ENCODE measurements around the gene CCSAP. TPM values are rescaled to one million over a fixed set of nuclear protein-coding genes. Genes with fewer than 3 reads are reported as not detected.

Gene CCSAP
- total and polyA plus RNA-seq, 5 experiments from 2014 or later: 1.2 to 9.2 (median 1.5) TPM

DNA sequence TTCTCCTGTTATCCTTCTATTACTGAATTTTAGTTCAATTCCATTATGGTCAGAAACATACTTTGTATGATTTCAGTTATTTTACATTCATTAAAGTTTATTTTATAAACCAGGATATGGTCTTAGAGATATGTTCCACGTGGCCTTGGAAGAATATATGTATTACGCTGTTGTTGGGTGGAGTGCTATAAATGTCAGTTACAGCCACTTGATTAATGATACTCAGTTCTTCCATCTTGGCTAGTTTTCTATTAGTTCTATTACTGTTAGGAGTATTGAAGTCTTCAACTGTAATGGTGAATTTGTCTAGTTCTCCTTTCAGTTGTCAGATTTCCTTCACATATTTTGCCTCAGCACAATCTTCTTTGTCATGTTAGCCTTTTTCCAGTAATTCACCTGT is 26.7 kb downstream of the CCSAP start:
- H3K27ac Mint-ChIP-seq: no peak overlapping the region
- peaks cover 0 to 39% (median 18%) of the 10 kb centered on the region in 3 donors for H3K36me3 Mint-ChIP-seq
- no peak for ATAC-seq
- no peaks in the 10 kb centered on the region for H3K4me1 Mint-ChIP-seq
- POLR2A ChIA-PET: no interaction called here
- no peak overlapping the region for H3K4me3 Mint-ChIP-seq
- no peaks in the 10 kb centered on the region for H3K27me3 Mint-ChIP-seq
- no peaks in the 10 kb centered on the region for H3K9me3 Mint-ChIP-seq
- no peak for DNase-seq

DNA sequence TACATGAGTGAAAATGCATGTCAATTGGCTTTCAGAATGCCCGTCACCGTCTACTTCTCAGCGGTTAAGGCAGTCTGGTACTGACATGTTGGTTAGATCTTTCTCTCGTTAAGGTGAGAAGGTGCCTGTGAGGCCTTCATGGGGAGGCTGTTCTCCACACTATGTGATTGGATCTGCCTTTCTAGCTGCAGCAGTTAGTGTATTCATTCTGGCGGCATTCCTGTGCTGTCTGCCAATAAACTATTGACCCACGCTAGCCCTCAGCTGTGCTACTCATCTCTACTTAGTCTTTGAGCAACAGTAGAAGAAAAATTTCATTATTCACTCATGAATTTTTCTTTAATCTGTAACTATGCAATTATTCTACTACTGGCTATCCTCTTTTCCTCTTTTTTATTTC is 32.0 kb downstream of the CCSAP start:
- DNase-seq (no peak), ATAC-seq (no peak)
- Mint-ChIP-seq H3K4me1 (no peaks in the 10 kb centered on the region), H3K27me3 (no peaks in the 10 kb centered on the region), H3K4me3 (no peak overlapping the region), H3K27ac (no peak overlapping the region), H3K36me3 (peaks cover 0 to 57% (median 7%) of the 10 kb centered on the region in 3 donors), H3K9me3 (no peaks in the 10 kb centered on the region)
- POLR2A ChIA-PET: no interaction called here

DNA sequence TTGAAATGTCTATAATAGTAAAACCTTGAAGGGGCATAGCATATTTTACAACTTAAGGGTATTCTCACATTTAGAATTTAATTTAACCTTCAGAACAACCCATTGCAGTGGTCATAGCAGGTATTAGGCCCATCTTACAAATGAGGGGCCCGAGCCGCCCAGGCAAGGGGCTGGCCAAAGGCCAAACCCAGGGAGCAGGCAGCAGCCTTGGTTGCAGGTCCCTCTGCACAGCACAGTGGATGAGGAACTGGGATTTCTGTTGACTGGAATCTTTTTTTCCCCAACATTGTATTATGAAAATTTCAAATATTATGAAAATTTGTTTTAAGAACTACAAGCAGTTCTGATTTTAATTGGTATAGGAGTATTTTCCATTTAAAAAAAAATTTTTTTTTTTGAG is 33.2 kb downstream of the CCSAP start:
- Mint-ChIP-seq H3K36me3 (peaks cover 0 to 68% (median 7%) of the 10 kb centered on the region in 3 donors), H3K4me3 (no peak overlapping the region), H3K4me1 (no peaks in the 10 kb centered on the region), H3K27ac (peak overlapping the region in 1 of 10 donors; percentile 3), H3K27me3 (no peaks in the 10 kb centered on the region), H3K9me3 (no peaks in the 10 kb centered on the region)
- DNase-seq (no peak), ATAC-seq (no peak)
- POLR2A ChIA-PET: no interaction called here

DNA sequence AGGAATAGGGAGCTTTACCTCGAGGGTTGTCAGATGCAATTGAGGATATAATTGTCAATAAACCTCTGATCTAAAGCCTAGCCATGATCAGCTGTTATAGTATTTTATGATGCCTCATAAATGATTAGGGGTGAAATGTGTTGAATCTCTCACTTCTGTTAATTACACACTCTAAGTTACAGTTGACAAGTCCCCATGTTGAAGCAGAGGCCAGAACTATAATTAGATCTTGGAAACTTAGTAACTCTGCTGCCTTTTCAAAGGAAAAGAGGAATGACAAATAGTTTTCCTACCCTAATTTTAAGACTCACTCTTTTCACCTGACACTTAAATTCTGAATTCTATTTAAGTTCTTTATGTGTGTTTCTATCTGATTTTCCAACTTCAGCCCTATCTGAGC is 33.8 kb downstream of the CCSAP start:
- Mint-ChIP-seq H3K27me3 (no peaks in the 10 kb centered on the region), H3K36me3 (peaks cover 0 to 74% (median 12%) of the 10 kb centered on the region in 3 donors), H3K27ac (peak overlapping the region in 2 of 10 donors; percentile 3 to 48), H3K4me3 (no peak overlapping the region), H3K4me1 (no peaks in the 10 kb centered on the region), H3K9me3 (no peaks in the 10 kb centered on the region)
- ATAC-seq (no peak), DNase-seq (no peak)
- POLR2A ChIA-PET: no interaction called here

GRCh38 chr1:229305392-229305791 is 37.5 kb downstream of the CCSAP start:
- Mint-ChIP-seq H3K27ac (no peak overlapping the region), H3K36me3 (peaks cover under 1 to 73% (median 16%) of the 10 kb centered on the region in 3 donors), H3K27me3 (no peaks in the 10 kb centered on the region), H3K9me3 (no peaks in the 10 kb centered on the region), H3K4me1 (peaks cover 0 to 8% (median 5%) of the 10 kb centered on the region in 4 donors), H3K4me3 (no peak overlapping the region)
- ATAC-seq (no peak), DNase-seq (no peak)
- POLR2A ChIA-PET: no interaction called here

- DNase-seq (no peak), ATAC-seq (no peak)
- no peaks in the 10 kb centered on the region for H3K9me3 Mint-ChIP-seq
- H3K27me3 Mint-ChIP-seq: no peaks in the 10 kb centered on the region
- no peak overlapping the region for H3K4me3 Mint-ChIP-seq
- POLR2A ChIA-PET: no interaction called here
- H3K27ac Mint-ChIP-seq: peak overlapping the region in 1 of 10 donors; percentile 34
- H3K36me3 Mint-ChIP-seq: peaks cover 10 to 79% (median 20%) of the 10 kb centered on the region in 3 donors
- peaks cover 0 to 9% (median 7%) of the 10 kb centered on the region in 4 donors for H3K4me1 Mint-ChIP-seq
Measured at GRCh38 chr1:229303855-229304254, 39.0 kb downstream of the CCSAP start.

DNA sequence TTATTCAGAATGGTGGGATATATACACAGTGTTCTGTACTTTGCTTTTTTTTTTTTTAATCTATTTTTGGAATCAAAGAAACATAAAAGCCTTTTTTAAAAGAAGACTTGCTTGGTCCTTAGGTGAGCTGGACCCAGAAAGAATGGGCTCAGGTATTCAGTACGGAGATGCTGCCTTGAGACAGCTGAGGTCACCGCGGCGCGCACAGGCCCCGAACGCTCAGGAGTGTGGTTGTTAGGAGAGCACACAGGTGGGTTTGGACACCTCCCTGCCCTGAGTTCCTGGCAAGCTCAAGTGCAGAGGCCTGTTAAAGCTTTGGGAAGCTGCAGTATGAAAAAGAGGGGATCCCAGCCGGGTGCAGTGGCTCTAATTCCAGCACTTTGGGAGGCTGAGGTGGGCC is 40.1 kb downstream of the CCSAP start:
- H3K4me3 Mint-ChIP-seq: no peak overlapping the region
- H3K9me3 Mint-ChIP-seq: no peaks in the 10 kb centered on the region
- H3K27me3 Mint-ChIP-seq: no peaks in the 10 kb centered on the region
- ATAC-seq (no peak), DNase-seq (no peak)
- peak overlapping the region in 1 of 10 donors; percentile 18 for H3K27ac Mint-ChIP-seq
- peaks cover 10 to 78% (median 20%) of the 10 kb centered on the region in 3 donors for H3K36me3 Mint-ChIP-seq
- H3K4me1 Mint-ChIP-seq: peaks cover 0 to 9% (median 7%) of the 10 kb centered on the region in 4 donors
- POLR2A ChIA-PET: no interaction called here

- DNase-seq (no peak), ATAC-seq (no peak)
- H3K4me1 Mint-ChIP-seq: peaks cover 0 to 9% (median 7%) of the 10 kb centered on the region in 4 donors
- no peaks in the 10 kb centered on the region for H3K27me3 Mint-ChIP-seq
- no peak overlapping the region for H3K4me3 Mint-ChIP-seq
- H3K27ac Mint-ChIP-seq: peak overlapping the region in 1 of 10 donors; percentile 39
- H3K36me3 Mint-ChIP-seq: peaks cover 10 to 78% (median 21%) of the 10 kb centered on the region in 3 donors
- POLR2A ChIA-PET: no interaction called here
- H3K9me3 Mint-ChIP-seq: no peaks in the 10 kb centered on the region
Measured at GRCh38 chr1:229300099-229300757, 42.6 kb downstream of the CCSAP start.

GRCh38 chr1:229298887-229299503 is 43.9 kb downstream of the CCSAP start:
- ATAC-seq (no peak), DNase-seq (no peak)
- H3K36me3 Mint-ChIP-seq: peaks cover 10 to 70% (median 15%) of the 10 kb centered on the region in 3 donors
- POLR2A ChIA-PET: no interaction called here
- no peak overlapping the region for H3K4me3 Mint-ChIP-seq
- H3K4me1 Mint-ChIP-seq: peaks cover 5 to 12% (median 8%) of the 10 kb centered on the region in 4 donors
- no peak overlapping the region for H3K27ac Mint-ChIP-seq
- H3K9me3 Mint-ChIP-seq: no peaks in the 10 kb centered on the region
- no peaks in the 10 kb centered on the region for H3K27me3 Mint-ChIP-seq

- peaks cover 10 to 65% (median 12%) of the 10 kb centered on the region in 3 donors for H3K36me3 Mint-ChIP-seq
- H3K9me3 Mint-ChIP-seq: no peaks in the 10 kb centered on the region
- DNase-seq (no peak), ATAC-seq (no peak)
- POLR2A ChIA-PET: no interaction called here
- H3K27me3 Mint-ChIP-seq: no peaks in the 10 kb centered on the region
- no peak overlapping the region for H3K27ac Mint-ChIP-seq
- no peak overlapping the region for H3K4me3 Mint-ChIP-seq
- H3K4me1 Mint-ChIP-seq: peaks cover 3 to 18% (median 6%) of the 10 kb centered on the region in 4 donors
Measured at GRCh38 chr1:229298420-229298819, 44.4 kb downstream of the CCSAP start.

GRCh38 chr1:229297746-229298145 is 45.1 kb downstream of the CCSAP start:
- no peaks in the 10 kb centered on the region for H3K9me3 Mint-ChIP-seq
- H3K4me3 Mint-ChIP-seq: no peak overlapping the region
- no peaks in the 10 kb centered on the region for H3K27me3 Mint-ChIP-seq
- ATAC-seq (no peak), DNase-seq (no peak)
- peaks cover 2 to 18% (median 5%) of the 10 kb centered on the region in 4 donors for H3K4me1 Mint-ChIP-seq
- POLR2A ChIA-PET: no interaction called here
- H3K36me3 Mint-ChIP-seq: peaks cover 9 to 63% (median 10%) of the 10 kb centered on the region in 3 donors
- no peak overlapping the region for H3K27ac Mint-ChIP-seq

- ATAC-seq (no peak), DNase-seq (no peak)
- POLR2A ChIA-PET: no interaction called here
- peaks cover 2 to 18% (median 5%) of the 10 kb centered on the region in 4 donors for H3K4me1 Mint-ChIP-seq
- H3K27me3 Mint-ChIP-seq: no peaks in the 10 kb centered on the region
- H3K36me3 Mint-ChIP-seq: peaks cover 10 to 66% (median 13%) of the 10 kb centered on the region in 3 donors
- H3K27ac Mint-ChIP-seq: peak overlapping the region in 2 of 10 donors; percentile 58 to 60
- H3K9me3 Mint-ChIP-seq: no peaks in the 10 kb centered on the region
- no peak overlapping the region for H3K4me3 Mint-ChIP-seq
Measured at GRCh38 chr1:229296541-229296941, 46.3 kb downstream of the CCSAP start.

- Mint-ChIP-seq H3K4me3 (no peak overlapping the region), H3K27me3 (no peaks in the 10 kb centered on the region), H3K36me3 (peaks cover 16 to 68% (median 18%) of the 10 kb centered on the region in 3 donors), H3K9me3 (no peaks in the 10 kb centered on the region), H3K4me1 (peaks cover 2 to 16% (median 5%) of the 10 kb centered on the region in 4 donors), H3K27ac (no peak overlapping the region)
- ATAC-seq: no peak
- POLR2A ChIA-PET: no interaction called here
- no peak for DNase-seq
Measured at GRCh38 chr1:229295745-229296144, 47.1 kb downstream of the CCSAP start.

Measured in naive thymus-derived CD8-positive, alpha-beta T cell (primary cell).